K562 (cell line): ENCODE results near the gene RNGTT. TPM values are rescaled to one million over a fixed set of nuclear protein-coding genes. Genes with fewer than 3 reads are reported as not detected.

Experiments used
- ATAC-seq: fragments of 200-7000 bp; cut with Tn5 transposase; 3 replicates; pipeline ENCODE4 v1.9.1; 2020; ENCODE audit warnings: moderate library complexity
- BruUV-seq: library from RNA; stranded (reverse); fragments of 400-500 nt; replicated peaks from 2 replicates; lab custom pipeline; 2021; lab: Mats Ljungman, UMichigan
- CTCF ChIA-PET: fragments of 300-600 bp; formaldehyde crosslinking; extraction: SDS; loops from one replicate; lab custom pipeline; 2021; ENCODE audit warnings: low intra/inter-chr PET ratio; lab: Yijun Ruan, JAX
- POLR2A ChIA-PET: fragments of 300-600, 350-650 bp; sonication (Branson Sonifier 250); formaldehyde crosslinking; extraction: SDS; loops from one replicate; lab custom pipeline; 2021; ENCODE audit warnings: antibody characterized with exemption, inconsistent platforms; lab: Yijun Ruan, JAX
- DNase-seq, 4 experiments: peaks; one replicate each; pipeline versions ENCODE4 v3.0.0 to v3.0.0-alpha.2; 2011 to 2018; ENCODE audit warnings: low spot score in 3 of 4, mixed read lengths in 3 of 4; ENCODE audit errors: extremely low read depth in 1 of 4
- FAIRE-seq: peaks from 2 replicates; lab custom pipeline; 2011; peaks lifted over from hg19 to GRCh38; lab: Jason Lieb, UNC
- H2AFZ ChIP-seq: 2 replicates; pipeline ENCODE4 v1.6.0; 2011; ENCODE audit warnings: low read depth, low read length, control low read depth, inconsistent platforms
- H3K27ac ChIP-seq: fragments of 200-600 bp; 3 replicates; pipeline ENCODE4 v1.8.0; 2011; ENCODE audit warnings: low read depth, mild to moderate bottlenecking, control low read depth, inconsistent platforms, low read length, moderate library complexity, mixed read lengths; ENCODE audit errors: extremely low read depth
- H3K27me3 ChIP-seq, 2 experiments: fragments of 300-600 bp in 1 of 2; 2 replicates in 1 of 2; 3 replicates in 1 of 2; pipeline versions ENCODE4 v1.6.0 to v1.8.0; 2011; ENCODE audit warnings: inconsistent platforms in 2 of 2, low read length in 2 of 2, mild to moderate bottlenecking in 1 of 2, mixed read lengths in 1 of 2, moderate library complexity in 1 of 2; ENCODE audit not compliant: control insufficient read depth in 2 of 2, insufficient read depth in 2 of 2
- H3K36me3 ChIP-seq: fragments of 300-600 bp; 3 replicates; pipeline ENCODE4 v1.8.0; 2011; ENCODE audit warnings: mild to moderate bottlenecking, low read length, inconsistent platforms; ENCODE audit not compliant: control insufficient read depth, insufficient read depth
- H3K4me1 ChIP-seq, 2 experiments: fragments of 200-600 bp in 1 of 2; replicated peaks in 1 of 2; 2 replicates in 1 of 2; 3 replicates in 1 of 2; pipeline versions ENCODE4 v1.5.1 to v1.8.0; 2011; ENCODE audit warnings: inconsistent platforms in 2 of 2, low read length in 2 of 2, mild to moderate bottlenecking in 1 of 2, mixed read lengths in 1 of 2, moderate library complexity in 1 of 2; ENCODE audit not compliant: control insufficient read depth in 2 of 2, insufficient read depth in 2 of 2
- H3K4me2 ChIP-seq: 2 replicates; pipeline ENCODE4 v1.6.1; 2011; ENCODE audit warnings: low read length, control low read depth, inconsistent platforms, mixed read lengths; ENCODE audit not compliant: insufficient read depth
- H3K4me3 ChIP-seq: fragments of 200-600 bp; sonication (generic), shearing (Covaris generic); 2 replicates; pipeline ENCODE4 v1.5.1; 2016; ENCODE audit warnings: control low read depth, inconsistent platforms
- H3K79me2 ChIP-seq: fragments of 200-600 bp; 3 replicates; pipeline ENCODE4 v1.8.0; 2011; ENCODE audit warnings: low read length, inconsistent platforms; ENCODE audit not compliant: control insufficient read depth, insufficient read depth
- H3K9ac ChIP-seq, 2 experiments: 2 replicates each; pipeline versions ENCODE4 v1.6.0 to v1.6.1; 2011; ENCODE audit warnings: low read depth in 2 of 2, low read length in 2 of 2, control low read depth in 1 of 2, inconsistent platforms in 1 of 2, mild to moderate bottlenecking in 1 of 2, mixed read lengths in 1 of 2; ENCODE audit not compliant: insufficient read depth in 1 of 2
- H3K9me1 ChIP-seq: one replicate; pipeline ENCODE4 v1.6.0; 2011; ENCODE audit warnings: inconsistent platforms, mild to moderate bottlenecking, low read length, moderate library complexity; ENCODE audit not compliant: control insufficient read depth, insufficient read depth
- H3K9me3 ChIP-seq: replicated peaks from 2 replicates; pipeline ENCODE4 v1.5.1; 2011; ENCODE audit warnings: low read depth, low read length, inconsistent platforms; ENCODE audit not compliant: control insufficient read depth, insufficient read depth
- H4K20me1 ChIP-seq: replicated peaks from 2 replicates; pipeline ENCODE4 v1.6.1; 2011; ENCODE audit warnings: low read length, inconsistent platforms, mixed read lengths; ENCODE audit not compliant: control insufficient read depth, insufficient read depth
- ARHGAP35 ChIP-seq: fragments of 450-650 bp; IDR thresholded peaks from 2 replicates; pipeline ENCODE4 v1.6.1; 2018; ENCODE audit not compliant: partially characterized antibody
- CHD4 ChIP-seq: fragments of 200-600 bp; sonication (generic); IDR thresholded peaks from 3 replicates; pipeline ENCODE4 v1.6.1; 2012; ENCODE audit warnings: low read depth, mild to moderate bottlenecking, mixed read lengths, low read length, inconsistent platforms; ENCODE audit not compliant: insufficient read depth, insufficient replicate concordance, poor library complexity, severe bottlenecking
- FOXK2 ChIP-seq, 2 experiments: fragments of 450-650 bp; IDR thresholded peaks in 1 of 2; conservative IDR thresholded peaks in 1 of 2; 2 replicates each; pipeline ENCODE4 v1.6.1; 2016; ENCODE audit warnings: low read depth in 2 of 2, mild to moderate bottlenecking in 1 of 2
- GABPB1 ChIP-seq: sonication (generic); formaldehyde crosslinking; IDR thresholded peaks from 2 replicates; pipeline ENCODE4 v1.8.0; 2022; ENCODE audit warnings: mild to moderate bottlenecking, missing genetic modification reagents
- NR2C1 ChIP-seq, 2 experiments: fragments of 450-650 bp; IDR thresholded peaks; 2 replicates each; pipeline ENCODE4 v1.6.1; 2017; ENCODE audit warnings: mild to moderate bottlenecking in 2 of 2, antibody characterized with exemption in 1 of 2, inconsistent platforms in 1 of 2, missing compliant biosample characterization in 1 of 2, missing genetic modification characterization in 1 of 2
- POLR2AphosphoS2 ChIP-seq: IDR thresholded peaks from 2 replicates; pipeline ENCODE4 v1.6.1; 2012; ENCODE audit warnings: low read length, improper control_type of control experiment
- SMC3 ChIP-seq: conservative IDR thresholded peaks from 2 replicates; pipeline ENCODE4 v1.6.1; 2011; ENCODE audit warnings: low read depth, low read length, improper control_type of control experiment; ENCODE audit not compliant: insufficient read depth
- ZKSCAN8 ChIP-seq: fragments of 200-800 bp; sonication (Bioruptor generic); IDR thresholded peaks from 2 replicates; pipeline ENCODE4 v1.6.1; 2016; ENCODE audit warnings: missing genetic modification characterization, missing compliant biosample characterization
- ZNF644 ChIP-seq: fragments of 200-800 bp; sonication (Bioruptor generic); IDR thresholded peaks from 2 replicates; pipeline ENCODE4 v1.6.1; 2016; ENCODE audit warnings: low read depth, missing genetic modification characterization, missing compliant biosample characterization
- WGBS: fragments of 100-300 bp; shearing (Covaris generic); methylation state at CpG from one replicate; pipeline ENCODE4 v1.1.6; 2016; ENCODE audit warnings: low coverage, mixed read lengths; ENCODE audit not compliant: insufficient coverage; ENCODE audit errors: missing lambda C conversion rate; 5-methylcytosine and 5-hydroxymethylcytosine counted together
- in situ Hi-C: fragments of 300-500 bp; cut with MboI; formaldehyde crosslinking; loops from 4 replicates; pipeline ENCODE4 v1.15.0; 2018; ENCODE audit warnings: inconsistent platforms, mixed read lengths
- intact Hi-C: fragments of 100-400 bp; cut with micrococcal nuclease; formaldehyde crosslinking; loops from 2 replicates; pipeline ENCODE4 v1.14.2; 2022
- polyA plus RNA-seq, 8 experiments: library from polyadenylated mRNA; depleted of rRNA in 4 of 8; stranded (reverse) in 5 of 8; unstranded in 3 of 8; fragments of >200 nt; fragmentation: Nextera tagmentation in 2 of 8; fragmentation: Illumina TruSeq in 1 of 8; extraction: Ambion mirVana in 2 of 8; extraction: Trizol in 1 of 8; gene quantifications; 2 replicates each; pipeline versions ENCODE4 v1.2.1 to v1.2.3, GENCODE V29; 2011 to 2014; ENCODE audit warnings: inconsistent platforms in 1 of 8, missing spikeins in 1 of 8
- total RNA-seq, 7 experiments: library from RNA; depleted of rRNA in 6 of 7; stranded (reverse); fragments of >200 nt in 6 of 7; fragmentation: Illumina TruSeq in 2 of 7; extraction: Trizol in 2 of 7; gene quantifications; 2 replicates each; pipeline versions ENCODE4 v1.2.1 to v1.2.3, GENCODE V29; 2011 to 2021; ENCODE audit warnings: low replicate concordance in 1 of 7
- TF ChIP-seq, protein P1 (sequence below): sonication (generic); formaldehyde crosslinking; IDR thresholded peaks from 2 replicates; pipeline ENCODE4 v1.8.1; 2023; ENCODE audit warnings: mild to moderate bottlenecking, missing genetic modification reagents, moderate library complexity

The RNGTT gene
- total and polyA plus RNA-seq, 9 of the 15 experiments (the other 6 are each of a cell fraction or from before 2014, with no cell fraction given), result 6.1 to 31.7 (median 19.5) TPM

DNA sequence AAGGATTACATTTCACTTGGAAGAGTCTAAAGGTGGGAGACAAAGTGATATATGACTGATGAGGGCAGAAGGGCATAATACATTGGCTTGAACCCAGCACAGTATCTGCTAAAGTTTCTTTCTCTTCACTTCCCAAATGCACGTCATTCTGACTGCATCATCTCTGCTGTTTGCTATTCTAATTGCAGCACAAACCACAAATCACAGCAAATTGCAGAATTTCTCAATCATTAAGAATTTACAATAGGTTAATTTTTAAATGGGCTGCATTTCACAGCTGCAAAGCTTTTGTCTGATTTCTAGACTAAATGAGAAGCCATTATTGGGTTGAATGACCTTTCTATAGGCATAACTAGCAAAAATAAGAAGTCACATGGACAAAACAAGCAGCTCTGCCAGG is 337.0 kb downstream of the RNGTT start:
- ChIA-PET CTCF (no interaction called here), POLR2A (no interaction called here)
- in situ Hi-C loops (no loop called here), intact Hi-C loops (no loop called here)
- Histone ChIP-seq H3K27me3 (no peaks in the 10 kb centered on the region), H3K4me2 (no peak overlapping the region), H3K4me1 (no peaks in the 10 kb centered on the region), H2AFZ (no peak overlapping the region), H3K27ac (no peak overlapping the region), H3K4me3 (no peak overlapping the region), H3K9me3 (no peaks in the 10 kb centered on the region), H4K20me1 (no peaks in the 10 kb centered on the region), H3K9me1 (no peaks in the 10 kb centered on the region), H3K9ac (no peak overlapping the region), H3K79me2 (no peaks in the 10 kb centered on the region), H3K36me3 (no peaks in the 10 kb centered on the region)
- FAIRE-seq (no peak), ATAC-seq (no peak), DNase-seq (no peak)
- TF ChIP-seq CHD4 (no peak), ARHGAP35 (no peak), FOXK2 (conservative IDR thresholded peaks at IDR 0.05 in 1 of 2, IDR thresholded peaks at IDR 0.05 in 1 of 2; ENCODE audit: low read depth in 2 of 2) (no peak), ZKSCAN8 (CRISPR knock-in tag) (no peak), ZNF644 (tag) (no peak), NR2C1 (IDR thresholded peaks at IDR 0.05) (no peak), NR2C1 (tag; IDR thresholded peaks at IDR 0.05) (no peak)
- WGBS, result 10% methylated on average over 1 of the region's 1 CpG
- BruUV-seq, result no TSS peak

DNA sequence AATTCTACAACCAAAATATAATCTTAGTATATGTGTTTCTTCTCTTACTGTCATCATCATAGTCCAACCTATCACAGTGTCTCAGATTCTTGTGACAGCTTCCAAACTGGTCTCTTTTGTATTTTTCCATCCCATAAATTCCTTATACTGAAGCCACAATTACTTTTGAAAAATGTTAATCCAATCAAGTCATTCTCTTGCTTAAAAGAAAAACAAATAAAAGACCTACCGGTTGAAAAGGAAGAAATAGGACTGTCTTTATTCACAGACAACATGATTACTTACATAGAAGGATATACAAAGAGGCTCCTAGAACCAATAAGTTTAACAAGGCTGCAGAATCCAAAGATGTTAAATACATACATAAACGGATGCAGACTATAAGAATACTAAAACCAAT is 339.9 kb downstream of the RNGTT start:
- CTCF ChIA-PET, result no interaction called here
- H3K9ac ChIP-seq, result no peak overlapping the region
- H3K9me1 ChIP-seq, result no peaks in the 10 kb centered on the region
- ATAC-seq (no peak), FAIRE-seq (no peak), DNase-seq (no peak)
- TF ChIP-seq SMC3, result no peak
- TF ChIP-seq GABPB1, result no peak
- TF ChIP-seq, protein P1, sequence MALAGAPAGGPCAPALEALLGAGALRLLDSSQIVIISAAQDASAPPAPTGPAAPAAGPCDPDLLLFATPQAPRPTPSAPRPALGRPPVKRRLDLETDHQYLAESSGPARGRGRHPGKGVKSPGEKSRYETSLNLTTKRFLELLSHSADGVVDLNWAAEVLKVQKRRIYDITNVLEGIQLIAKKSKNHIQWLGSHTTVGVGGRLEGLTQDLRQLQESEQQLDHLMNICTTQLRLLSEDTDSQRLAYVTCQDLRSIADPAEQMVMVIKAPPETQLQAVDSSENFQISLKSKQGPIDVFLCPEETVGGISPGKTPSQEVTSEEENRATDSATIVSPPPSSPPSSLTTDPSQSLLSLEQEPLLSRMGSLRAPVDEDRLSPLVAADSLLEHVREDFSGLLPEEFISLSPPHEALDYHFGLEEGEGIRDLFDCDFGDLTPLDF (CRISPR knock-in tag), result no peak
- no peak for TF ChIP-seq POLR2AphosphoS2
- no peaks in the 10 kb centered on the region for H3K79me2 ChIP-seq
- no peaks in the 10 kb centered on the region for H3K9me3 ChIP-seq
- H4K20me1 ChIP-seq, result no peaks in the 10 kb centered on the region
- POLR2A ChIA-PET, result no interaction called here
- in situ Hi-C loops, result no loop called here
- WGBS, result 32% methylated on average over 2 of the region's 2 CpGs
- H3K4me2 ChIP-seq, result no peak overlapping the region
- H2AFZ ChIP-seq, result no peak overlapping the region
- intact Hi-C loops, result no loop called here
- no TSS peak for BruUV-seq
- H3K4me1 ChIP-seq, result no peaks in the 10 kb centered on the region
- H3K36me3 ChIP-seq, result no peaks in the 10 kb centered on the region
- no peak overlapping the region for H3K27ac ChIP-seq
- no peak overlapping the region for H3K4me3 ChIP-seq
- no peaks in the 10 kb centered on the region for H3K27me3 ChIP-seq
